IMR-90 (cell line): Measurements from ENCODE around the gene HLA-DRB1. TPM values are rescaled to one million over a fixed set of nuclear protein-coding genes. Genes with fewer than 3 reads are reported as not detected.
A peak's percentile ranks its signal among the peaks of the same experiment; 100 is the strongest.

Experiments
- ATAC-seq: fragments of 200-7000 bp; cut with Tn5 transposase; 2 replicates; pipeline ENCODE4 v1.9.1; 2020; ENCODE audit warnings: low read depth, mild to moderate bottlenecking, moderate library complexity
- BruUV-seq: library from RNA; stranded (reverse); fragments of 400-500 nt; replicated peaks from 2 replicates; lab custom pipeline; 2021; lab: Mats Ljungman, UMichigan
- CTCF ChIA-PET: fragments of 300-600 bp; formaldehyde crosslinking; extraction: SDS; loops from one replicate; lab custom pipeline; 2021; ENCODE audit warnings: antibody characterized with exemption; lab: Yijun Ruan, JAX
- POLR2A ChIA-PET: fragments of 300-600 bp; sonication (Branson Sonifier 250); formaldehyde crosslinking; loops from one replicate; lab custom pipeline; 2022; ENCODE audit warnings: antibody characterized with exemption; ENCODE audit not compliant: unreplicated experiment; lab: Charles Lee
- DNase-seq: peaks from one replicate; pipeline ENCODE4 v3.0.0; 2013
- H2AFZ ChIP-seq: replicated peaks from 2 replicates; pipeline ENCODE3; 2013; ENCODE audit warnings: low read length, mild to moderate bottlenecking; ENCODE audit not compliant: poor library complexity
- H2AK5ac ChIP-seq: 2 replicates; pipeline ENCODE4 v1.6.1; 2013; ENCODE audit warnings: low read depth, low read length, inconsistent platforms
- H2AK9ac ChIP-seq: replicated peaks from 2 replicates; pipeline ENCODE3; 2013; ENCODE audit warnings: mild to moderate bottlenecking, low read depth, low read length, moderate library complexity; ENCODE audit not compliant: poor library complexity
- H2BK120ac ChIP-seq: 2 replicates; pipeline ENCODE4 v1.6.1; 2013; ENCODE audit warnings: low read depth, low read length, inconsistent platforms
- H2BK15ac ChIP-seq: 3 replicates; pipeline ENCODE4 v1.6.1; 2013; ENCODE audit warnings: low read depth, low read length, inconsistent platforms
- H2BK20ac ChIP-seq: 2 replicates; pipeline ENCODE4 v1.6.1; 2013; ENCODE audit warnings: low read depth, mild to moderate bottlenecking, inconsistent platforms, low read length, moderate library complexity
- H2BK5ac ChIP-seq: 2 replicates; pipeline ENCODE4 v1.6.1; 2013; ENCODE audit warnings: mild to moderate bottlenecking, low read depth, low read length, inconsistent platforms; ENCODE audit not compliant: poor library complexity, severe bottlenecking
- H3K14ac ChIP-seq: replicated peaks from 2 replicates; pipeline ENCODE4 v1.6.1; 2013; ENCODE audit warnings: low read depth, low read length, inconsistent platforms
- H3K18ac ChIP-seq: 2 replicates; pipeline ENCODE4 v1.6.1; 2013; ENCODE audit warnings: low read depth, low read length, control low read depth
- H3K23ac ChIP-seq: 2 replicates; pipeline ENCODE4 v1.6.1; 2013; ENCODE audit warnings: low read depth, low read length, inconsistent platforms
- H3K27ac ChIP-seq: 2 replicates; pipeline ENCODE4 v1.5.1; 2013; ENCODE audit warnings: mild to moderate bottlenecking, control low read depth, low read length; ENCODE audit not compliant: insufficient read depth
- H3K27me3 ChIP-seq: 2 replicates; pipeline ENCODE4 v1.6.1; 2013; ENCODE audit warnings: low read length; ENCODE audit not compliant: control insufficient read depth, insufficient read depth
- H3K36me3 ChIP-seq: 2 replicates; pipeline ENCODE4 v1.6.1; 2013; ENCODE audit warnings: low read length, mixed read lengths; ENCODE audit not compliant: control insufficient read depth, insufficient read depth
- H3K4ac ChIP-seq: 2 replicates; pipeline ENCODE4 v1.6.1; 2013; ENCODE audit warnings: low read depth, low read length, inconsistent platforms
- H3K4me1 ChIP-seq: 2 replicates; pipeline ENCODE4 v1.6.1; 2013; ENCODE audit warnings: low read length, mixed read lengths; ENCODE audit not compliant: control insufficient read depth, insufficient read depth
- H3K4me2 ChIP-seq: 2 replicates; pipeline ENCODE4 v1.6.1; 2013; ENCODE audit warnings: low read depth, mild to moderate bottlenecking, control low read depth, low read length, moderate library complexity
- H3K4me3 ChIP-seq: 2 replicates; pipeline ENCODE4 v1.5.1; 2013; ENCODE audit warnings: low read depth, mild to moderate bottlenecking, control low read depth, low read length, moderate library complexity; ENCODE audit not compliant: insufficient read depth
- H3K56ac ChIP-seq: 2 replicates; pipeline ENCODE4 v1.6.1; 2013; ENCODE audit warnings: low read length, inconsistent platforms; ENCODE audit not compliant: insufficient read depth; ENCODE audit errors: extremely low read depth
- H3K79me1 ChIP-seq, 2 experiments: 2 replicates each; pipeline ENCODE4 v1.6.1; 2013; ENCODE audit warnings: low read length in 2 of 2, inconsistent platforms in 1 of 2, low read depth in 1 of 2
- H3K9ac ChIP-seq: 2 replicates; pipeline ENCODE4 v1.6.1; 2013; ENCODE audit warnings: low read depth, low read length, control low read depth
- H3K9me1 ChIP-seq: 2 replicates; pipeline ENCODE4 v1.6.1; 2013; ENCODE audit warnings: low read length, inconsistent platforms; ENCODE audit not compliant: insufficient read depth
- H3K9me3 ChIP-seq: 2 replicates; pipeline ENCODE4 v1.6.1; 2013; ENCODE audit warnings: low read length; ENCODE audit not compliant: control insufficient read depth, insufficient read depth
- H4K20me1 ChIP-seq: 2 replicates; pipeline ENCODE4 v1.6.1; 2013; ENCODE audit warnings: low read length, inconsistent platforms; ENCODE audit not compliant: insufficient read depth
- H4K5ac ChIP-seq: 2 replicates; pipeline ENCODE4 v1.6.1; 2013; ENCODE audit warnings: mild to moderate bottlenecking, low read depth, low read length, control low read depth
- H4K8ac ChIP-seq, 2 experiments: 2 replicates each; pipeline ENCODE4 v1.6.1; 2013; ENCODE audit warnings: low read depth in 2 of 2, low read length in 2 of 2, control low read depth in 1 of 2, inconsistent platforms in 1 of 2
- H4K91ac ChIP-seq: 2 replicates; pipeline ENCODE4 v1.6.1; 2013; ENCODE audit warnings: low read depth, low read length, inconsistent platforms; ENCODE audit not compliant: insufficient read depth
- CEBPB ChIP-seq: IDR thresholded peaks from 2 replicates; pipeline ENCODE4 v1.6.1; 2012; ENCODE audit warnings: low read depth, low read length, improper control_type of control experiment
- RFX5 ChIP-seq: IDR thresholded peaks from 2 replicates; pipeline ENCODE4 v1.8.0; 2012; ENCODE audit warnings: low read depth, mild to moderate bottlenecking, low read length, moderate library complexity
- WGBS, 2 experiments: methylation state at CpG; one replicate each; pipeline versions ENCODE4 v1.1.5 to v1.1.7; 2013; ENCODE audit warnings: missing lambda C conversion rate in 2 of 2; ENCODE audit not compliant: insufficient read length in 1 of 2; ENCODE audit errors: extremely low coverage in 2 of 2; 5-methylcytosine and 5-hydroxymethylcytosine counted together
- dilution Hi-C: fragments of 300-500 bp; cut with HindIII; formaldehyde crosslinking; loops from one replicate; pipeline ENCODE4 v1.14.3; 2018; ENCODE audit warnings: low sequenced_read_pairs; ENCODE audit not compliant: unreplicated experiment
- in situ Hi-C: fragments of 300-500 bp; cut with MboI; formaldehyde crosslinking; loops from 3 replicates; pipeline ENCODE4 v1.14.3; 2019; ENCODE audit warnings: low sequenced_read_pairs, inconsistent platforms, mixed read lengths
- intact Hi-C: fragments of 100-400 bp; cut with micrococcal nuclease; formaldehyde crosslinking; loops from 2 replicates; pipeline ENCODE4 v1.10.0; 2022
- polyA plus RNA-seq, 3 experiments: library from polyadenylated mRNA; depleted of rRNA; stranded (reverse); fragments of >200 nt; gene quantifications; 2 replicates each; pipeline ENCODE4 v1.2.3, GENCODE V29; 2012; ENCODE audit warnings: low replicate concordance in 1 of 3
- total RNA-seq: library from RNA; depleted of rRNA; stranded (reverse); fragments of >200 nt; gene quantifications from 2 replicates; pipeline ENCODE4 v1.2.3, GENCODE V29; 2012

Gene HLA-DRB1
- total and polyA plus RNA-seq, 2 of the 4 experiments (the other 2 are of a cell fraction), result not detected

DNA sequence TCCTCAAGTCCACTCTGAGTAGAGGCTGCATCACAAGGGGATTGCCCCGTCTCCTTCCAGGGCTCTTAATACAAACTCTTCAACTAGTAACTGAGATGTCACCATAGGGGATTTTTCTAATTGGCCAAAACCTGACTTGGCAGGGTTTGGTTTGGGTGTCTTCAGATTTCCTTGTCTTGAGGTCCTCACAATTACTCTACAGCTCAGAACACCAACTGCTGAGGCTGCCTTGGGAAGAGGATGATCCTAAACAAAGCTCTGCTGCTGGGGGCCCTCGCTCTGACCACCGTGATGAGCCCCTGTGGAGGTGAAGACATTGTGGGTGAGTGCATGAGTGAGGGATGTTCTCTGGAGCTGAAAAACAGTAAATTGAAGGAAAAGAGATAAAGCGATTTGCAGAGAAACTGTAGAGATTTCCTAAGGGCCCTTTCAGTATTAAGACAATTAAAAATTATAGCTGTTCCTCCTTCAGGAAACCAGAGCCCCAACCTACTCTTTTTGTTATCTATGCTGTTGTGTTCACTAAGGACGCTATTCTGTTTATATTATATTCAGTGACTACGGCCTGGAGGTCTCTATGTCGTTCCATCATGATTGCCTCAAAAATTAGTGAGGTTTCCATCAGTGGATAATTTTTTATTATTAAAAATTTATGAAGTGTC, 47.7 kb upstream of the HLA-DRB1 start, which contains the start of gene HLA-DQA1:
Gene HLA-DQA1 (plus strand): TSS at position 188 of the 662 bp plus-strand sequence. CDS start 53 bp downstream, at position 241.
- 31% methylated on average over 2 of the region's 7 CpGs; no CpG with 5 or more reads in 1 of the 2 experiments for WGBS, 2 experiments
- CTCF ChIA-PET, result no interaction called here
- in situ Hi-C loops, result loop anchor here (5.0 kb wide), 1 partner anchor 105 kb away; the partner anchor contains the start of gene HLA-DQA2

More for the DNA sequence above, 47.7 kb upstream of the HLA-DRB1 start, which contains the start of gene HLA-DQA1:
- POLR2A ChIA-PET, result no interaction called here
- Histone ChIP-seq H4K20me1 (no peaks in the 10 kb centered on the region), H3K4ac (no peak within 1 kb of the TSS), H2BK20ac (no peak within 1 kb of the TSS), H3K23ac (no peak within 1 kb of the TSS), H3K14ac (no peak within 1 kb of the TSS), H4K8ac (no peak within 1 kb of the TSS), H3K18ac (no peak within 1 kb of the TSS), H3K36me3 (no peaks in the 10 kb centered on the region), H3K4me3 (no peak within 1 kb of the TSS), H3K4me1 (no peaks in the 10 kb centered on the region), H2BK15ac (no peak within 1 kb of the TSS), H4K5ac (no peak within 1 kb of the TSS), H3K79me1 (no peaks in the 10 kb centered on the region), H3K4me2 (no peak within 1 kb of the TSS), H2BK120ac (no peak within 1 kb of the TSS), H3K9me3 (no peaks in the 10 kb centered on the region), H2BK5ac (no peak within 1 kb of the TSS), H3K27me3 (no peaks in the 10 kb centered on the region), H4K91ac (no peak within 1 kb of the TSS), H3K56ac (no peak within 1 kb of the TSS), H2AK5ac (no peak within 1 kb of the TSS), H2AK9ac (no peak within 1 kb of the TSS), H3K9ac (no peak within 1 kb of the TSS), H2AFZ (no peak within 1 kb of the TSS), H3K9me1 (no peaks in the 10 kb centered on the region), H3K27ac (no peak within 1 kb of the TSS)
- no peak for DNase-seq
- dilution Hi-C loops (no loop called here), intact Hi-C loops (no loop called here)
- no peak for TF ChIP-seq CEBPB
- peak; percentile 54; the same call in 1 of the 2 replicates for TF ChIP-seq RFX5
- ATAC-seq, result no peak
- BruUV-seq, result no TSS peak
